H1 (cell line): ENCODE data around the gene TECPR2. TPM values are rescaled to one million over a fixed set of nuclear protein-coding genes. Genes with fewer than 3 reads are reported as not detected.
A peak's percentile ranks its signal among the peaks of the same experiment; 100 is the strongest.

Experiments
- CTCF ChIA-PET: fragments of 300-600 bp; sonication (Branson Sonifier 250); formaldehyde crosslinking; loops from one replicate; lab custom pipeline; 2021; ENCODE audit not compliant: partially characterized antibody; lab: Charles Lee
- POLR2A ChIA-PET: fragments of 300-600 bp; sonication (Branson Sonifier 250); formaldehyde crosslinking; loops from one replicate; lab custom pipeline; 2021; ENCODE audit warnings: inconsistent platforms; ENCODE audit not compliant: partially characterized antibody; lab: Charles Lee
- DNase-seq, 2 experiments: peaks; one replicate each; pipeline versions ENCODE4 v3.0.0 to v3.0.0-alpha.2; 2010 to 2022; ENCODE audit warnings: low spot score in 2 of 2, low read depth in 1 of 2, mixed read lengths in 1 of 2
- FAIRE-seq: peaks from 2 replicates; lab custom pipeline; 2011; peaks lifted over from hg19 to GRCh38; lab: Jason Lieb, UNC
- H2AFZ ChIP-seq: 2 replicates; pipeline ENCODE4 v1.8.1; 2012; ENCODE audit warnings: low read length, inconsistent platforms
- H2AK5ac ChIP-seq: 2 replicates; pipeline ENCODE4 v1.6.1; 2013; ENCODE audit warnings: low read depth, low read length
- H2BK120ac ChIP-seq: replicated peaks from 2 replicates; pipeline ENCODE3; 2013; ENCODE audit warnings: low read depth, low read length, inconsistent platforms
- H2BK12ac ChIP-seq: 2 replicates; pipeline ENCODE4 v1.6.1; 2013; ENCODE audit warnings: low read depth, low read length
- H2BK15ac ChIP-seq: 2 replicates; pipeline ENCODE4 v1.6.1; 2013; ENCODE audit warnings: low read length
- H2BK20ac ChIP-seq: 2 replicates; pipeline ENCODE4 v1.6.1; 2013; ENCODE audit warnings: low read length
- H2BK5ac ChIP-seq: 2 replicates; pipeline ENCODE4 v1.6.1; 2013; ENCODE audit warnings: low read depth, low read length
- H3K14ac ChIP-seq: 2 replicates; pipeline ENCODE4 v1.6.1; 2013; ENCODE audit warnings: inconsistent platforms; ENCODE audit not compliant: insufficient read length
- H3K18ac ChIP-seq: 2 replicates; pipeline ENCODE4 v1.6.1; 2013; ENCODE audit warnings: low read length; ENCODE audit errors: extremely low read depth
- H3K23ac ChIP-seq: 2 replicates; pipeline ENCODE4 v1.6.1; 2013; ENCODE audit warnings: inconsistent platforms; ENCODE audit not compliant: insufficient read length
- H3K23me2 ChIP-seq: 2 replicates; pipeline ENCODE4 v1.6.1; 2013; ENCODE audit warnings: low read depth, low read length
- H3K27ac ChIP-seq: 2 replicates; pipeline ENCODE4 v1.6.1; 2011; ENCODE audit warnings: low read depth, low read length, inconsistent platforms
- H3K27me3 ChIP-seq, 4 experiments: replicated peaks in 1 of 4; 1 replicate in 1 of 4; 2 replicates in 3 of 4; pipeline versions ENCODE4 v1.6.1 to v1.8.1; 2011 to 2013; ENCODE audit warnings: low read length in 3 of 4, mild to moderate bottlenecking in 3 of 4, inconsistent platforms in 2 of 4, mixed read lengths in 2 of 4, moderate library complexity in 1 of 4; ENCODE audit not compliant: control insufficient read depth in 3 of 4, insufficient read depth in 3 of 4; ENCODE audit errors: extremely low read depth in 1 of 4
- H3K36me3 ChIP-seq, 4 experiments: 2 replicates each; pipeline versions ENCODE4 v1.6.1 to v1.8.1; 2011 to 2013; ENCODE audit warnings: mild to moderate bottlenecking in 4 of 4, low read length in 3 of 4, moderate library complexity in 2 of 4, control low read depth in 1 of 4, inconsistent platforms in 1 of 4; ENCODE audit not compliant: insufficient read depth in 4 of 4, control insufficient read depth in 2 of 4
- H3K4ac ChIP-seq: replicated peaks from 2 replicates; pipeline ENCODE3; 2013; ENCODE audit warnings: low read length, low read depth, mixed read lengths, inconsistent platforms; ENCODE audit not compliant: insufficient read length
- H3K4me1 ChIP-seq, 4 experiments: replicated peaks in 1 of 4; 1 replicate in 1 of 4; 2 replicates in 3 of 4; pipeline versions ENCODE4 v1.6.1 to v1.8.1; 2011 to 2013; ENCODE audit warnings: low read length in 3 of 4, inconsistent platforms in 2 of 4, mixed read lengths in 1 of 4; ENCODE audit not compliant: insufficient read depth in 4 of 4, control insufficient read depth in 3 of 4
- H3K4me2 ChIP-seq, 2 experiments: 2 replicates each; pipeline versions ENCODE4 v1.6.1 to v1.8.1; 2011 to 2013; ENCODE audit warnings: low read depth in 2 of 2, low read length in 2 of 2, control low read depth in 1 of 2, inconsistent platforms in 1 of 2, mild to moderate bottlenecking in 1 of 2; ENCODE audit not compliant: insufficient read depth in 1 of 2
- H3K4me3 ChIP-seq, 4 experiments: fragments of 200-600, 300-600 bp in 1 of 4; sonication (generic), shearing (Covaris generic), sonication (Bioruptor Twin) in 1 of 4; 2 replicates each; pipeline versions ENCODE4 v1.5.1 to v1.8.1; 2011 to 2016; ENCODE audit warnings: low read length in 4 of 4, low read depth in 3 of 4, control low read depth in 2 of 4, inconsistent platforms in 2 of 4, mild to moderate bottlenecking in 2 of 4, mixed read lengths in 1 of 4, moderate library complexity in 1 of 4; ENCODE audit not compliant: insufficient read depth in 2 of 4; ENCODE audit errors: extremely low read depth in 1 of 4
- H3K56ac ChIP-seq: replicated peaks from 2 replicates; pipeline ENCODE3; 2013; ENCODE audit warnings: low read depth, mild to moderate bottlenecking, mixed read lengths, low read length, inconsistent platforms; ENCODE audit not compliant: insufficient read length
- H3K79me1 ChIP-seq: 2 replicates; pipeline ENCODE4 v1.6.1; 2013; ENCODE audit warnings: low read depth, low read length, control low read depth
- H3K79me2 ChIP-seq, 2 experiments: 2 replicates each; pipeline versions ENCODE4 v1.6.1 to v1.8.1; 2012 to 2013; ENCODE audit warnings: low read length in 2 of 2, mild to moderate bottlenecking in 2 of 2, inconsistent platforms in 1 of 2; ENCODE audit not compliant: insufficient read depth in 2 of 2, control insufficient read depth in 1 of 2
- H3K9ac ChIP-seq, 4 experiments: replicated peaks in 1 of 4; 1 replicate in 1 of 4; 2 replicates in 3 of 4; pipeline versions ENCODE4 v1.6.1 to v1.8.1; 2011 to 2013; ENCODE audit warnings: low read depth in 3 of 4, low read length in 3 of 4, control low read depth in 2 of 4, mild to moderate bottlenecking in 2 of 4, moderate library complexity in 2 of 4, inconsistent platforms in 1 of 4; ENCODE audit errors: extremely low read depth in 1 of 4
- H3K9me3 ChIP-seq, 2 experiments: 2 replicates each; pipeline versions ENCODE4 v1.6.1 to v1.8.1; 2012 to 2013; ENCODE audit warnings: mild to moderate bottlenecking in 2 of 2, moderate library complexity in 2 of 2, control low read depth in 1 of 2, inconsistent platforms in 1 of 2, low read depth in 1 of 2, low read length in 1 of 2, mixed read lengths in 1 of 2; ENCODE audit not compliant: insufficient read depth in 2 of 2
- H4K20me1 ChIP-seq, 2 experiments: replicated peaks in 1 of 2; 2 replicates each; pipeline versions ENCODE3 to v1.8.1; 2011 to 2013; ENCODE audit warnings: inconsistent platforms in 2 of 2, low read length in 2 of 2, mild to moderate bottlenecking in 1 of 2; ENCODE audit not compliant: insufficient read depth in 2 of 2, control insufficient read depth in 1 of 2
- H4K5ac ChIP-seq: 2 replicates; pipeline ENCODE4 v1.6.1; 2013; ENCODE audit warnings: low read length, low read depth, mixed read lengths, inconsistent platforms; ENCODE audit not compliant: insufficient read length
- H4K8ac ChIP-seq: 2 replicates; pipeline ENCODE4 v1.8.0; 2013; ENCODE audit warnings: mild to moderate bottlenecking, moderate library complexity, low read length, inconsistent platforms; ENCODE audit not compliant: insufficient read depth; ENCODE audit errors: extremely low read depth
- H4K91ac ChIP-seq: replicated peaks from 2 replicates; pipeline ENCODE3; 2013; ENCODE audit warnings: low read length, mixed read lengths, inconsistent platforms; ENCODE audit not compliant: insufficient read length
- GABPA ChIP-seq: IDR thresholded peaks from 2 replicates; pipeline ENCODE4 v1.6.1; 2011; ENCODE audit warnings: mild to moderate bottlenecking, low read length, moderate library complexity, borderline replicate concordance; ENCODE audit not compliant: insufficient read depth
- POU5F1 ChIP-seq: IDR thresholded peaks from 2 replicates; pipeline ENCODE4 v1.6.1; 2011; ENCODE audit warnings: low read depth, mild to moderate bottlenecking, low read length, moderate library complexity
- WGBS, 2 experiments: shearing (Covaris generic) in 1 of 2; methylation state at CpG; one replicate each; pipeline versions ENCODE4 v1.1.6 to v1.1.7; 2013 to 2015; ENCODE audit warnings: low lambda C conversion rate in 2 of 2, mixed read lengths in 2 of 2, inconsistent platforms in 1 of 2, low coverage in 1 of 2, missing lambda C conversion rate in 1 of 2; ENCODE audit not compliant: insufficient replicate concordance in 2 of 2, insufficient coverage in 1 of 2, insufficient read length in 1 of 2; ENCODE audit errors: extremely low coverage in 1 of 2, missing lambda C conversion rate in 1 of 2; 5-methylcytosine and 5-hydroxymethylcytosine counted together
- polyA plus RNA-seq, 7 experiments: library from polyadenylated mRNA; depleted of rRNA in 3 of 7; stranded (reverse) in 5 of 7; unstranded in 2 of 7; fragments of >200 nt in 5 of 7; fragments of 200-250 nt in 2 of 7; gene quantifications; 1 replicate in 5 of 7; 2 replicates in 1 of 7; 4 replicates in 1 of 7; pipeline versions ENCODE4 v1.2.1 to v1.2.3, GENCODE V29; 2011 to 2013; ENCODE audit warnings: missing spikeins in 2 of 7, mixed read lengths in 2 of 7
- total RNA-seq: library from RNA; stranded (reverse); fragmentation: NEBNext Ultra II Directional; extraction: Animal tissue kit (Norgen Biotek cat#: 25700); gene quantifications from 2 replicates; pipeline ENCODE4 v1.2.1, GENCODE V29; 2021

The TECPR2 gene
- total and polyA plus RNA-seq, 2 of the 8 experiments (the other 6 are each of a cell fraction or from before 2014, with no cell fraction given), result 6.8 to 19.4 TPM

GRCh38 chr14:102508410-102508773 lies 145.7 kb downstream of the TECPR2 start:
- Histone ChIP-seq H3K23ac (no peak overlapping the region), H4K5ac (no peak overlapping the region), H3K9ac (peak overlapping the region in 1 of 4 experiments; percentile 19; a peak in 1 of 7 replicates), H3K4me3 (peak overlapping the region; percentile 67 to 92 (median 68); a peak in 7 of 8 replicates), H3K27me3 (no peaks in the 10 kb centered on the region), H2AFZ (no peak overlapping the region), H2BK12ac (peak overlapping the region; percentile 27; the same call in 1 of the 2 replicates), H3K9me3 (no peaks in the 10 kb centered on the region), H4K20me1 (peaks cover 0 to 1% of the 10 kb centered on the region in 2 experiments), H3K4ac (peak overlapping the region; percentile 19), H3K56ac (no peak overlapping the region), H2BK20ac (no peak overlapping the region), H3K14ac (no peak overlapping the region), H4K91ac (no peak overlapping the region), H3K79me1 (peaks cover 5% of the 10 kb centered on the region; the same call in 1 of the 2 replicates), H2BK15ac (no peak overlapping the region), H3K23me2 (peaks cover 12% of the 10 kb centered on the region; the same call in 1 of the 2 replicates), H3K27ac (no peak overlapping the region), H2AK5ac (no peak overlapping the region), H2BK5ac (no peak overlapping the region), H4K8ac (no peak overlapping the region), H3K4me2 (peak overlapping the region; percentile 93 to 98), H3K4me1 (peaks cover 0 to 16% (median 11%) of the 10 kb centered on the region in 4 experiments; a peak in 6 of 7 replicates), H3K36me3 (peaks cover 0 to 13% (median 6%) of the 10 kb centered on the region in 4 experiments; a peak in 6 of 8 replicates), H3K18ac (no peak overlapping the region), H2BK120ac (no peak overlapping the region), H3K79me2 (no peaks in the 10 kb centered on the region)
- CTCF ChIA-PET, result interaction anchor here (0.7 to 3.4 kb wide), 6 partner anchors 9 to 422 kb away, joined by 3 to 21 read pairs (median 4); no protein-coding TSS in a partner anchor
- DNase-seq, result no peak
- FAIRE-seq, result no peak
- 81% methylated on average over 14 of the region's 14 CpGs; no CpG with 5 or more reads in 1 of the 2 experiments for WGBS, 2 experiments
- POLR2A ChIA-PET, result interaction anchor here (0.6 to 1.6 kb wide), 2 partner anchors 10 to 163 kb away, joined by 3 to 8 read pairs; no protein-coding TSS in a partner anchor
- TF ChIP-seq POU5F1, result no peak
- no peak for TF ChIP-seq GABPA
